Neural progenitor cell (in vitro differentiated cells): ENCODE data around the gene CD151. TPM values are rescaled to one million over a fixed set of nuclear protein-coding genes. Genes with fewer than 3 reads are reported as not detected.

ENCODE experiments used
- DNase-seq: peaks from one replicate; pipeline ENCODE4 v3.0.0-alpha.2; 2016; ENCODE audit warnings: low spot score
- H2AFZ ChIP-seq: fragments of 200-600 bp; sonication (generic); replicated peaks from 2 replicates; pipeline ENCODE4 v1.6.1; 2016; ENCODE audit warnings: antibody characterized with exemption
- H3F3A ChIP-seq: fragments of 200-600 bp; sonication (generic); 2 replicates; pipeline ENCODE4 v1.6.1; 2016; ENCODE audit warnings: antibody characterized with exemption, low read depth
- H3K27ac ChIP-seq: fragments of 200-600 bp; sonication (generic); 2 replicates; pipeline ENCODE4 v1.5.1; 2016; ENCODE audit warnings: mild to moderate bottlenecking
- H3K27me3 ChIP-seq: fragments of 200-600 bp; sonication (generic); 2 replicates; pipeline ENCODE4 v1.6.1; 2016; ENCODE audit warnings: mild to moderate bottlenecking, moderate library complexity
- H3K36me3 ChIP-seq: fragments of 200-600 bp; sonication (generic); 2 replicates; pipeline ENCODE4 v1.5.1; 2016
- H3K4me1 ChIP-seq: fragments of 200-600 bp; sonication (generic); 2 replicates; pipeline ENCODE4 v1.6.1; 2016; ENCODE audit warnings: mixed run types
- H3K4me2 ChIP-seq: fragments of 200-600 bp; sonication (generic); 2 replicates; pipeline ENCODE4 v1.6.1; 2016
- H3K4me3 ChIP-seq: fragments of 200-600 bp; sonication (generic); 2 replicates; pipeline ENCODE4 v1.5.1; 2016
- H3K79me2 ChIP-seq: fragments of 200-600 bp; sonication (generic); 2 replicates; pipeline ENCODE4 v1.6.1; 2016; ENCODE audit warnings: low read depth
- H3K9ac ChIP-seq: fragments of 200-600 bp; sonication (generic); 2 replicates; pipeline ENCODE4 v1.6.1; 2016
- H3K9me3 ChIP-seq: fragments of 200-600 bp; sonication (generic); 2 replicates; pipeline ENCODE4 v1.5.1; 2016; ENCODE audit warnings: low read depth
- H4K20me1 ChIP-seq: fragments of 200-600 bp; sonication (generic); 2 replicates; pipeline ENCODE4 v1.6.1; 2016; ENCODE audit warnings: low read depth
- H3K27ac Mint-ChIP-seq: 3 replicates; pipeline ENCODE4 v1.8.0; 2021; ENCODE audit warnings: mixed read lengths
- H3K27me3 Mint-ChIP-seq: 2 replicates; pipeline ENCODE4 v1.8.0; 2022; ENCODE audit warnings: low read depth, mild to moderate bottlenecking, inconsistent platforms, moderate library complexity, mixed read lengths; ENCODE audit not compliant: insufficient read depth
- H3K36me3 Mint-ChIP-seq: 3 replicates; pipeline ENCODE4 v1.8.0; 2021; ENCODE audit warnings: mixed read lengths
- H3K4me1 Mint-ChIP-seq: 3 replicates; pipeline ENCODE4 v1.8.0; 2021; ENCODE audit warnings: mixed read lengths
- H3K4me3 Mint-ChIP-seq: 3 replicates; pipeline ENCODE4 v1.8.0; 2021; ENCODE audit warnings: mild to moderate bottlenecking, moderate library complexity, mixed read lengths
- H3K9me3 Mint-ChIP-seq: 3 replicates; pipeline ENCODE4 v1.8.0; 2020; ENCODE audit warnings: mixed read lengths
- CTCF ChIP-seq: fragments of 200-600 bp; sonication (generic); IDR thresholded peaks from 2 replicates; pipeline ENCODE4 v1.5.1; 2017; ENCODE audit warnings: antibody characterized with exemption, mild to moderate bottlenecking
- EZH2 ChIP-seq: fragments of 200-600 bp; sonication (generic); IDR thresholded peaks from 2 replicates; pipeline ENCODE4 v1.6.1; 2017; ENCODE audit warnings: antibody characterized with exemption, mild to moderate bottlenecking, moderate library complexity
- EZH2phosphoT487 ChIP-seq: fragments of 200-600 bp; sonication (generic); IDR thresholded peaks from 2 replicates; pipeline ENCODE4 v1.6.1; 2017; ENCODE audit warnings: antibody characterized with exemption
- total RNA-seq: library from RNA; depleted of rRNA; stranded (reverse); fragments of >200 nt; gene quantifications from 2 replicates; pipeline ENCODE4 v1.2.3, GENCODE V29; 2015; ENCODE audit warnings: low replicate concordance

CD151 gene
- total RNA-seq, 1 donor from 2014 or later = 37.4 TPM

- H3K36me3 ChIP-seq = no peaks in the 10 kb centered on the region
- no peak overlapping the region for H3K27ac ChIP-seq
- Mint-ChIP-seq H3K4me1 (peaks cover 14% of the 10 kb centered on the region), H3K27me3 (peaks cover 4% of the 10 kb centered on the region), H3K4me3 (peak overlapping the region; percentile 93), H3K27ac (no peak overlapping the region), H3K36me3 (no peaks in the 10 kb centered on the region), H3K9me3 (no peaks in the 10 kb centered on the region)
- H3K79me2 ChIP-seq = peaks cover 14% of the 10 kb centered on the region
- DNase-seq = no peak
- H2AFZ ChIP-seq = no peak overlapping the region
- no peak overlapping the region for H3K9ac ChIP-seq
- no peak for TF ChIP-seq EZH2
- TF ChIP-seq CTCF = no peak
- TF ChIP-seq EZH2phosphoT487 = no peak
- H3F3A ChIP-seq = peaks cover 9% of the 10 kb centered on the region
- peak overlapping the region; percentile 78 for H3K4me3 ChIP-seq
- H3K4me1 ChIP-seq = peaks cover 13% of the 10 kb centered on the region
- peaks cover 31% of the 10 kb centered on the region for H4K20me1 ChIP-seq
- H3K27me3 ChIP-seq = no peaks in the 10 kb centered on the region
- H3K9me3 ChIP-seq = no peaks in the 10 kb centered on the region
- peak overlapping the region; percentile 79 for H3K4me2 ChIP-seq
These were observed 36.0 kb upstream of the CD151 start for GRCh38 chr11:796565-797295.

- no peaks in the 10 kb centered on the region for H3K36me3 Mint-ChIP-seq
These were observed 35.3 kb upstream of the CD151 start for GRCh38 chr11:797296-798092.

DNA sequence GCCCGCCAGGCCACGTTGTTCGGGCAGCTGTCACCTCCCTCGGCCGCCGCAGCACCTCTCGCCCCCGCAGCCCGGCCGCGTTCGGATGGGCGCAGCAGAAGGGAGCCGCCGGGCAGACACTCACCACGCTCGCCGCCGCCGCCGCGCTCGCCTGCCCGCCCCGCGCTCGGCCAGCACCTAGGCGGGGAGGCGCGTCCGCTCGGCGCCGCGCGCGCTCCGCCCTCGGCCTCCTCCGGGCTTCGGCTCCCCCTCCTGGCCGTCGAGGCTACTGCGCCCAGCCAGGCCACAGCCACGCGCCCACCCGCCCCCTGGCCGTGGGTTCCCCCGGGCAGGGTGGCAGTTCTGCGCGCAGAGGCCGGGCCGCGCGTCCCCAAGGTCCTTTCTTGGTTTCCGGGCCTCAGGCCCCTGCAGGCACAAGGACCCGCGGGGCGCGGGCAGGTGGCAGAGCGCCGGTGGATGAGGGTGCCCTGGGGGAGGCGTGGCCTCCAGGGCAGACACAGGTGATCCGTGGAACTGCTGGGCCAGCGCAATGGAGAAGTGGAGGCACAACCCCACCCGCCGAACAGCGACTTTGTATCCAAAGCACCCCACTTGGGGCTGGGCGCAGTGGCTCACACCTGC, 34.5 kb upstream of the CD151 start, which contains the start of gene SLC25A22:
Gene SLC25A22, minus strand, starts transcription at position 189 of the 621 bp plus-strand sequence. CDS start 3,275 bp downstream, outside the sequence.
- Mint-ChIP-seq H3K9me3 (no peaks in the 10 kb centered on the region), H3K4me3 (peak within 1 kb of the TSS; percentile 93), H3K27me3 (peaks cover 4% of the 10 kb centered on the region), H3K36me3 (no peaks in the 10 kb centered on the region), H3K4me1 (peaks cover 14% of the 10 kb centered on the region), H3K27ac (no peak within 1 kb of the TSS)
- Histone ChIP-seq H3K4me2 (peak within 1 kb of the TSS; percentile 79), H3K9me3 (no peaks in the 10 kb centered on the region), H3K36me3 (no peaks in the 10 kb centered on the region), H3K9ac (peak within 1 kb of the TSS; percentile 47), H3K27me3 (no peaks in the 10 kb centered on the region), H4K20me1 (peaks cover 31% of the 10 kb centered on the region), H3K4me1 (peaks cover 13% of the 10 kb centered on the region), H2AFZ (no peak within 1 kb of the TSS), H3K4me3 (peak within 1 kb of the TSS; percentile 78), H3K27ac (no peak within 1 kb of the TSS), H3F3A (peaks cover 9% of the 10 kb centered on the region), H3K79me2 (peaks cover 14% of the 10 kb centered on the region)
- peak; percentile 93 for DNase-seq
- peak; percentile 75 for TF ChIP-seq CTCF
- TF ChIP-seq EZH2 = no peak
- no peak for TF ChIP-seq EZH2phosphoT487

More at GRCh38 chr11:797296-798092, 35.3 kb upstream of the CD151 start:
- Histone ChIP-seq H3K4me1 (peaks cover 13% of the 10 kb centered on the region), H3K9me3 (no peaks in the 10 kb centered on the region), H2AFZ (no peak overlapping the region), H3K4me2 (peak overlapping the region; percentile 79), H3K79me2 (peaks cover 14% of the 10 kb centered on the region), H3K27ac (no peak overlapping the region), H4K20me1 (peaks cover 31% of the 10 kb centered on the region), H3K27me3 (no peaks in the 10 kb centered on the region), H3K4me3 (peak overlapping the region; percentile 78), H3K36me3 (no peaks in the 10 kb centered on the region), H3F3A (peaks cover 9% of the 10 kb centered on the region), H3K9ac (peak overlapping the region; percentile 47)
- H3K4me1 Mint-ChIP-seq = peaks cover 14% of the 10 kb centered on the region
- DNase-seq = peak; percentile 84
- peaks cover 4% of the 10 kb centered on the region for H3K27me3 Mint-ChIP-seq
- H3K27ac Mint-ChIP-seq = no peak overlapping the region
- H3K4me3 Mint-ChIP-seq = peak overlapping the region; percentile 93
- H3K9me3 Mint-ChIP-seq = no peaks in the 10 kb centered on the region
- TF ChIP-seq EZH2phosphoT487 (no peak), EZH2 (no peak), CTCF (no peak)
